Breast epithelium (tissue), 3 donors: Measurements from ENCODE around the gene CST4.
A peak's percentile ranks its signal among the peaks of the same experiment; 100 is the strongest.

Experiments
- POLR2AphosphoS5 ChIP-seq, 3 donors: sonication (generic); formaldehyde crosslinking; IDR thresholded peaks; one replicate each; pipeline ENCODE4 v1.6.1; 2017; ENCODE audit warnings: antibody characterized with exemption in 3 of 3
- TF ChIP-seq, protein P1 (sequence below), 3 donors: fragments of 450-650 bp; IDR thresholded peaks; one replicate each; pipeline ENCODE4 v1.5.1; 2016 to 2017; ENCODE audit warnings: antibody characterized with exemption in 3 of 3, mild to moderate bottlenecking in 3 of 3, moderate library complexity in 3 of 3

DNA sequence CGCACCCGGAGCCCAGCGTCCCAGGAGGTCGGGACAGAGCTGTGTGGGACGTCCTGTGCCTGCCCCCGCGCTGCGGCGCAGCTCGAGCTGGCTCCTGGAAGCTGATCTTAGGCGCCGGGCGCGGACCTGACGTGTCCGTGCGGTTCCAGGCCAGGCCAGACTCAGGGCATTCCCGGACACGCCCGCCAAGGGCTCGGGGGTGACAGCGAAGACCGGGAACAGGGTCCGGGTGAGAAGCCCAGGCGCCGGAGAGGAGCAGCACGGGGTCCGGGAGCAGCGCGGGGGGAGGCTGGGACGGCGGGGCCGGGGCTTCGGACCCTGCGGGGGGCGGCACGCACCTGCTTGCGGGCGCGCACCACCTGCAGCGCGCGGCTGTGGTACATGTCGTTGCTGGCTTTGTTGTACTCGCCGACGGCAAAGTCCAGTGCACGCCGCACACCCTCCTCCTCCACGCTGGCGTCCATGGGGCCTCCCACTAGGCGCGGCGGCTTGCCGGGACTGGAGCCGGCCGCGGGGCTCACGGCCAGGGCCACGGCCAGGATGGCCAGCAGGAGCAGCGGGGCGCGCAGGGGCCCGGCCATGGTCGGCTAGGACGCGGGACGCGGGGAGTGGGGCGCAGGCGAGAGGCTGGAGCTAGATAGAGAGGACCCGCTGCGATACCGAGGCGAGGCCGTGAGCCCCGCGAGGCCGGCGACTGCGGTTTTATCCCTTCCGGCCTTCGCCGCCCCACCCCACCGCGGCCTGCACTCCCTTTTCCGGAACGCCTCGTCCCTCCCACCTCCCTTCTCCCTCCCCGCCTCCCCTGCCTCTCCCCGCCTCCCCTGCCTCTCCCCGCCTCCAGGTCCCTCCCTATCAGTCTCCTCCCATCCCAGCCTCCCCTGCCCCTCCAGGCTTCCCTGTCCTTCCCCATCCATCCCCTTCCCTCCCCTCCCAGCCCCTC, 51.3 kb downstream of the CST4 start, which contains the start of gene CST3:
- TF ChIP-seq, protein P1, sequence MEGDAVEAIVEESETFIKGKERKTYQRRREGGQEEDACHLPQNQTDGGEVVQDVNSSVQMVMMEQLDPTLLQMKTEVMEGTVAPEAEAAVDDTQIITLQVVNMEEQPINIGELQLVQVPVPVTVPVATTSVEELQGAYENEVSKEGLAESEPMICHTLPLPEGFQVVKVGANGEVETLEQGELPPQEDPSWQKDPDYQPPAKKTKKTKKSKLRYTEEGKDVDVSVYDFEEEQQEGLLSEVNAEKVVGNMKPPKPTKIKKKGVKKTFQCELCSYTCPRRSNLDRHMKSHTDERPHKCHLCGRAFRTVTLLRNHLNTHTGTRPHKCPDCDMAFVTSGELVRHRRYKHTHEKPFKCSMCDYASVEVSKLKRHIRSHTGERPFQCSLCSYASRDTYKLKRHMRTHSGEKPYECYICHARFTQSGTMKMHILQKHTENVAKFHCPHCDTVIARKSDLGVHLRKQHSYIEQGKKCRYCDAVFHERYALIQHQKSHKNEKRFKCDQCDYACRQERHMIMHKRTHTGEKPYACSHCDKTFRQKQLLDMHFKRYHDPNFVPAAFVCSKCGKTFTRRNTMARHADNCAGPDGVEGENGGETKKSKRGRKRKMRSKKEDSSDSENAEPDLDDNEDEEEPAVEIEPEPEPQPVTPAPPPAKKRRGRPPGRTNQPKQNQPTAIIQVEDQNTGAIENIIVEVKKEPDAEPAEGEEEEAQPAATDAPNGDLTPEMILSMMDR (IDR thresholded peaks at IDR 0.05), result no peak
- TF ChIP-seq POLR2AphosphoS5 (IDR thresholded peaks at IDR 0.05), result peak; percentile 66 to 71 (median 71)
